Transverse colon (tissue), 4 donors: ENCODE data around the gene TRIM8.

Experiments used
- CTCF ChIP-seq, 5 experiments: fragments of 200-600 bp in 3 of 5; fragments of 450-650 bp in 2 of 5; sonication (generic) in 3 of 5; IDR thresholded peaks; 1 replicate in 2 of 5; 2 replicates in 3 of 5; pipeline ENCODE4 v1.5.1; 2016 to 2017; ENCODE audit warnings: antibody characterized with exemption in 5 of 5, inconsistent platforms in 3 of 5, mild to moderate bottlenecking in 2 of 5, moderate library complexity in 1 of 5
- EP300 ChIP-seq: sonication (generic); formaldehyde crosslinking; IDR thresholded peaks from one replicate; pipeline ENCODE4 v1.6.1; 2017; ENCODE audit warnings: antibody characterized with exemption, low read depth
- POLR2A ChIP-seq: fragments of 450-650 bp; IDR thresholded peaks from one replicate; pipeline ENCODE4 v1.6.1; 2016; ENCODE audit warnings: antibody characterized with exemption, mild to moderate bottlenecking, moderate library complexity
- POLR2AphosphoS5 ChIP-seq, 3 donors: sonication (generic); formaldehyde crosslinking; IDR thresholded peaks; one replicate each; pipeline ENCODE4 v1.6.1; 2016; ENCODE audit warnings: antibody characterized with exemption in 3 of 3

GRCh38 chr10:102621443-102622325, 22.6 kb upstream of the TRIM8 start:
- TF ChIP-seq POLR2A = no peak
- TF ChIP-seq CTCF (IDR thresholded peaks at IDR 0.05) = no peak
- no peak for TF ChIP-seq POLR2AphosphoS5 (IDR thresholded peaks at IDR 0.05)
- TF ChIP-seq EP300 = no peak
